LNCaP clone FGC (cell line): ENCODE data around the gene IQGAP1.
"Not testable (repeated sequence)": the region's sequence is repeated elsewhere in the genome, so short reads cannot be mapped to it uniquely, and the experiment has no call there.

Experiments
- DNase-seq: peaks from one replicate; pipeline ENCODE4 v3.0.0-alpha.2; 2011; ENCODE audit warnings: low read depth
- H3K4me3 ChIP-seq: 2 replicates; pipeline ENCODE4 v1.5.1; 2011; ENCODE audit warnings: mild to moderate bottlenecking, low read depth, low read length, control low read depth
- CTCF ChIP-seq: IDR thresholded peaks from 2 replicates; pipeline ENCODE4 v1.5.1; 2012; ENCODE audit warnings: mild to moderate bottlenecking; ENCODE audit not compliant: control insufficient read depth, insufficient read depth; ENCODE audit errors: extremely low read depth

IQGAP1 gene

DNA sequence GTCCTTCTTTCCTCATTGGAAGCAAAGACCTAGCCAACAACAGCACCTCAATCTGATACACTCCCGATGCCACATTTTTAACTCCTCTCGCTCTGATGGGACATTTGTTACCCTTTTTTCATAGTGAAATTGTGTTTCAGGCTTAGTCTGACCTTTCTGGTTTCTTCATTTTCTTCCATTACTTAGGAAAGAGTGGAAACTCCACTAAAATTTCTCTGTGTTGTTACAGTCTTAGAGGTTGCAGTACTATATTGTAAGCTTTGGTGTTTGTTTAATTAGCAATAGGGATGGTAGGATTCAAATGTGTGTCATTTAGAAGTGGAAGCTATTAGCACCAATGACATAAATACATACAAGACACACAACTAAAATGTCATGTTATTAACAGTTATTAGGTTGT is 112.1 kb downstream of the IQGAP1 start:
- TF ChIP-seq CTCF, result no peak
- DNase-seq, result no peak
- no peak overlapping the region for H3K4me3 ChIP-seq

DNA sequence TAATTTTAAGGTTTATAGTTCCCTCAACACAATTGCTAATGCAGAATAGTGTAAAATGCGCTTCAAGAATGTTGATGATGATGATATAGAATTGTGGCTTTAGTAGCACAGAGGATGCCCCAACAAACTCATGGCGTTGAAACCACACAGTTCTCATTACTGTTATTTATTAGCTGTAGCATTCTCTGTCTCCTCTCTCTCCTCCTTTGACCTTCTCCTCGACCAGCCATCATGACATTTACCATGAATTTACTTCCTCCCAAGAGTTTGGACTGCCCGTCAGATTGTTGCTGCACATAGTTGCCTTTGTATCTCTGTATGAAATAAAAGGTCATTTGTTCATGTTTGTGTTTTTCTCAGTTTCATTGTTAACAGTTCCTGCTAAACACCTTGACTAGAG is 113.9 kb downstream of the IQGAP1 start:
- H3K4me3 ChIP-seq, result no peak overlapping the region
- no peak for DNase-seq
- no peak for TF ChIP-seq CTCF

GRCh38 chr15:90510781-90511180 is 122.7 kb downstream of the IQGAP1 start:
- H3K4me3 ChIP-seq, DNase-seq: not testable (repeated sequence)

- H3K4me3 ChIP-seq, DNase-seq: not testable (repeated sequence)
These were observed 123.2 kb downstream of the IQGAP1 start for GRCh38 chr15:90511211-90511618.

DNA sequence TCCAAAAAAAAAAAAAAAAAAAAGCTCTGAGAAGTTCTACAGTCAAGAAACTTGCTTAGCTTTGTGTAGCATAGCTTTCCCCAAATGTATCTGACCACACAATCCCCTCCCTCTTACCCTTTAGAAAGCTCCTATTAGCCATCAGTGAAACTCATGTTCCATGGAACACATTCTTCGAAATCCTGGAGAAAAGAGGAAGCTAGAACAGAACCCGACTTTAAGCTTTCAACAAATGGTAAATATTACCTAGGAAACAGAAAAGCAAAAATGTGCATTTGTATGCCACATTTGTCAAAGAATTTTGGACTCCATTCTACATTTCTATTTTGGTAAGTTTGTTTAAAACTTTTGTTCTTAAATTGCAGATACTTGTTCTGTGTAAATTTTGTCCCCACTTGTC is 124.2 kb downstream of the IQGAP1 start:
- no peak overlapping the region for H3K4me3 ChIP-seq
- DNase-seq, result no peak
- TF ChIP-seq CTCF, result no peak

- H3K4me3 ChIP-seq, result no peak overlapping the region
- TF ChIP-seq CTCF, result no peak
- no peak for DNase-seq
These were observed 124.9 kb downstream of the IQGAP1 start for GRCh38 chr15:90512981-90513380.

DNA sequence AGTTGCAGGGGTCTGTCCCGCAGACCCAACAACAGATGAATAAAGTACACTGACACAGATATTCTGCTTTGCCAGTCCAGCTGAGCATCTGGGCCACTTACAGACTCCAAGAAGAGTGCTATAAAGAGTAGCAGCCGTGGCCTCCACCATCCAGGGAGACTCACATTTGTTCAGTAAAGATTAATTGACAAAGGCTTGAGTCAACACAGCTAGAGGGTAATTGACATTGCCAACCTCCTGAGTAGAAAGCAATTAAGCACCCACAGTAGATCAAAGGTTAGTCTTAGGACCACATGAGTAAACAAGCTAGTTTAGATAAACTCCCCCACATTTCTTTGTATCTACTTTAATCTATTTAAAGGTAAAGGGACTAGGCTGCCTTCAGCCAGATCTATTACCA is 125.4 kb downstream of the IQGAP1 start:
- no peak for TF ChIP-seq CTCF
- no peak for DNase-seq
- no peak overlapping the region for H3K4me3 ChIP-seq

GRCh38 chr15:90513893-90514292 is 125.9 kb downstream of the IQGAP1 start:
- DNase-seq, H3K4me3 ChIP-seq: not testable (repeated sequence)

DNA sequence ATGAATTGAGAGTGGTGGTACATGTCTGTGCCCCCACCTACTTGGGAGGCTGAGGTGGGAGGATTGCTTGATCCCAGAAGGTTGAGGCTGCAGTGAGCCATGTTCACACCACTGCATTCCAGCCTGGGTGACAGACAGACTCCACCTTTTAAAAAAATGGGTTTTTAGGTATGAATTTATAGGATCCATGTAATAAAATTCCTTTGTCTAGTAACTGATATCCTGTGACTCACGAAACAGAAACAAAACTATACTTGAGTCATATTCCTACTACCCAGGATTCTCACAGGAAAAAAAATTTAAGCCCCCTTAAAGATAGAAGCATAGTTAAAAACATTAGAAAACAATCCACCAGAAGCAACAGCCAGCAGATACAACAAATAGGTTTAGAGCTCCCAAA is 131.6 kb downstream of the IQGAP1 start:
- TF ChIP-seq CTCF, result no peak
- no peak overlapping the region for H3K4me3 ChIP-seq
- no peak for DNase-seq
